GM19395 (cell line): ENCODE data around the gene NTM.
"Not testable (repeated sequence)": the region's sequence is repeated elsewhere in the genome, so short reads cannot be mapped to it uniquely, and the experiment has no call there.

Experiments used
- ATAC-seq: cut with Tn5 transposase; IDR thresholded peaks from one replicate; pipeline ENCODE4 v1.9.1; 2021; ENCODE audit warnings: mild to moderate bottlenecking, moderate library complexity; ENCODE audit not compliant: unreplicated experiment

The NTM gene

GRCh38 chr11:131418189-131418588 lies 47.8 kb downstream of the NTM start:
- ATAC-seq = no peak

- ATAC-seq = no peak
Observed at GRCh38 chr11:131421066-131421855, 50.8 kb downstream of the NTM start.

DNA sequence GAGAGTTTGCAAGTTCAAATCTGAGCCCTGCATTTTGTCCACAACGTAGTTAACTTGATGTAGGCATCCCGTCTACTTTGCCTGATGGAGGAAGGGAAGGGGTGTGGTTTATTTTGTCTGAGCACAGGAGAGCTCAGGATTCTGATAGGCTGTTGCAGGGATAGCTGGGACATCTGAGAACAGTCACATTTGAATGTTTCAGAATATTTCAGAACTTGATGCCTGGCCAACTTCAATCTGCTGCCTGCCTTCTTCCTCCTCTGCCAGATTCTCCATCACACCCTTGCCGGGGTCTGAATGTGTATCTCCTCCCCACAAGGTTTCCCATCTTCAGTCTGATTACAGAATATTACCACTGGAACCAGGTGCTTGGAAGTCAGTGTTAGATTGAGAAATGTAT lies 51.6 kb downstream of the NTM start:
- ATAC-seq = no peak

DNA sequence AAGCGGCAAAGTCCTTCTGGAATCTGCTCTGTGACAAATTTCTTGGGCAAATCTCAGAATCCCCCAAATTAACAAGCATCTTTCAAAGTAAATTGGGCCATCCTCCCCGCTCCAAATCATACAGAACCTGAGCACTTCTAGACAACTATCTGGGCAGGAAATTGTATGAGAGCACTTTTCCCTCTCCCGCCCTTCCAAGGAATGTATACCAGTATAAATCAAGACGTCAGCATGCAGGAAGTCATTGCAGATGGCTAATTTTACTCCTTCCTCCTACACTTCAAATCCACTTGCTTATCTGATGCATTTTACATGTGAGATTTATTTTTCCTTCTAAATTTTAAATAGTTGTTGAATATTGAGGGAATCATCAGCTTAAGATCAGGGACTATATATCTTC lies 52.1 kb downstream of the NTM start:
- ATAC-seq = no peak

DNA sequence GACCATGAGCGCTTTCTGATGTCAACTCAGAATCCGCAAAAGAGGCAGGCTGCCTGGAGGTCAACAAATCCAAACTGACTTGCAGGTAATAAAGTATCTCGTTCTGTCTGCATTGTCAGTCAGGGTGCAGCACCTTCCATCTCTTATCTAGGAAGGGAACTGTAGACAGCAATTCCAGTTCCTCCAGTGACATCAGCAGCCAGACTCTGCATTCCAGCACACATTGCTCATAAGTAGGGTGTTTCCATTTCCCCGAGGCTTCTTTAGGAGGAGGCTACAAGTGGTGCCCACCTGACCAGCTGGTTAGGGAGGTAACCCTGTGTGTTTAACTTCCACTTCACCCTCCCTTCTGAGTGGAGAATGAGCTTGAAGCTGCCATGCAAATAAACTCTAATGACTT lies 53.3 kb downstream of the NTM start:
- ATAC-seq = no peak

GRCh38 chr11:131424257-131424876 lies 54.0 kb downstream of the NTM start:
- ATAC-seq = not testable (repeated sequence)

DNA sequence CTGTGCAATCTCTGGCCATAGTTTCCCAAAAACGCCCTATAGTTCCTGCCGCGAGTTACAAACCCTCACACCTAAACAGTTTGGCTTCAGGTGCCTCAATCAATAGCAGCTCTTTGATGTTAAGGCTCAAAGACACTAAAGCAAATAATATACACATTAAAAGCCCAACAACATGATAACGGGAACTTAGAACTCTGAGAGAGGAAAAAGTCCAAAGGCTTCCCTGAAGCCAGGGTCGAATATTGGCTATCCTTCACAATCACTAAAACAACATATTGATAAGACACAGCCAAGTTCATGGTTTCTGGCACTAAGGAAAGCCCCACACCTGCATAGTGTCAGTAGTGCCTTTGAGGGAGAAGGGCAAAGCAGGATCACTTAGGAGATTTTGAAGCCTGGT lies 54.9 kb downstream of the NTM start:
- ATAC-seq = no peak

GRCh38 chr11:131428853-131429252 lies 58.4 kb downstream of the NTM start:
- ATAC-seq = no peak

GRCh38 chr11:131430473-131431208 lies 60.2 kb downstream of the NTM start:
- ATAC-seq = no peak

- ATAC-seq = no peak
Observed at GRCh38 chr11:131441051-131441810, 70.8 kb downstream of the NTM start.

DNA sequence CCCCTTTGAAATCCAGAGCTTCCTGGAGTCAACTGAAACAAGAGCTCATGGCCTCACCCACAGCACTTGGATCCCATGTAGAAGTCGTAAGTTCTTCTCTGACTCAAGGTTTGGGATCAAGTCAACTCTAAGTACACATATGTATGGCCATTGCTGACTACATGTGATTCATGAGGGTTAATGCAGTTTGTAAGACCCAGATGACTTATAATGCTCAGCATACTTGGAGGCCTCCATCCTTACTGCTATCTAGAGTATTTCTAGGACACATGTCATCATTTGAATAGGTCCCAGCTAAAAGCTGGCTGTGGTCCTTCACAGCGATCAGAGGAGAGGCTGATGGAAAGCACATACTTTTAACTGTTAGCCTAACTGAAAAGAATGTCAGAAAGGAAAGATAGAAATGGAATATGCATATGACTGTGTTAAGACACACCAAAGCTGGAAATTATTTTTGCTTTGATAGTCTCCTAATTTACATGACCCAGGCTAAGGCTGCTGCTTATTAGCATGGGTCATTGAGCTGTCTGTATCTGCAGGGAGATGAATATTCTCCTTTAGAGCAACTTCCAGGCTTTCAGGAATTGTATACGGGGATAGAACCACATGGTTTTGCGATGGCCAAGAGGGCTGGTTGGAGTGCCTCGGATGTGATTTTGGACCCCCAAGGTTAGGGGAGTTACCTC lies 76.3 kb downstream of the NTM start:
- no peak for ATAC-seq

GRCh38 chr11:131447277-131447815 lies 76.9 kb downstream of the NTM start:
- ATAC-seq = no peak

- no peak for ATAC-seq
Observed at GRCh38 chr11:131447898-131448297, 77.5 kb downstream of the NTM start.

- ATAC-seq = no peak
Observed at GRCh38 chr11:131449036-131450019, 78.9 kb downstream of the NTM start.

- ATAC-seq = no peak
Observed at GRCh38 chr11:131454490-131454889, 84.1 kb downstream of the NTM start.

DNA sequence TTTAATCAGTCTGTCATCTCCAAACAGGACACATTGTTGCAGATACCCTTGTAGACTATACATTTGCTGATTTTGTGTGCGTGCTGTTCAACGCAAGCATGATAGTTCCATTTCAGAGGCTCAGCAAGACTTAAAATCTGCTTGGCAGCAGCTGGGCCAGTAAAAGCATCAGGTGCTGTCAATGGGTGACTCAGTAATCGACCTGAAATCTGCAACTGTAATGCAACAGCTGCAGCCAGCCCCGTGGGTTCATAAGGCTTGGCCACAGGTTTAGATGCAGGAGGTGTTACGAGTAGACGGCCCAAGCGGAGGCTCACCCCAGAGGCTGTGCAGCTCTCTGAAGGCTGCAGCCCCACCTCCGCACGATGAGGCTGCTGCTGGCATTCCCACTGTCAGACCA lies 84.6 kb downstream of the NTM start:
- no peak for ATAC-seq

DNA sequence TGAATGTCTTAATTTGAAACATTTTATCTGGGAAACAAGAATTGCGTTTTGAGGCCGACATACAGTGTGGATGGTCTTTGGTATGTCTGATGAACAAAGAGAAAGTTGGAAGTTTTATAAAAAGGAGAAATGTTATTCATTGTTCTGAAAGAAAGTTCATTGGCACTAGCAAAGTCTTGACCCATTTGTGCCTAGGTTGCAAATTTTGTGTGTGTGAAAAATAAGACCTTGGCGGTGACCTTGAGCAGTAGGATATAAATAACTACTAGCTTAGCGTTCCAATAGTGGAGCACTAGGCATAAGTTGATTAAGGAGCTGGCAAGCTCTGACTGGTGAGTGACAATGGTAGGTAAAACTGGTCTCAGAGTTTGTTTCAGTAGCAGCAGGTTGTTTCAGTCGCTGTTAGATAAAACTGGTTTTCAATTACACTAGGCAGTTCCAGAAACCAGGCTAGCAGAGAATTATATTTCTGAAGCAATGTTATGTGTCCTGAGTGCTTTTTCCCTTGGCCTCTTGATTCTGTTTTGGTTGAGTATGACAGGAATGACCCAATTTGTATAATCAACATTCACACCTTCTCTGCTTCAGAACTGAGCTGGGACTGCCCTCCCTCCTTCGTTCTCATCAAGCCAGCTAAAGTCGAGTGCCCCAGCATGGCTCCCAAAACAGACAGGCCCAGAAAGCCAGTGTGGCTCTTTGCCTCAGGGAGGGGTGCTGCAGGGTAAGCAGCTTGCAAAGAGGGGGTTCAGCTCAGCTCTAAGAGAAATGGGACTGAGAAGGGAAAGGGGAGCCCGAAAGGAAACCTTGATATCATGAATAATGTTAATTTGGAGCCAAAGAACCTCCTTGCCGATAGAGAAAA lies 85.7 kb downstream of the NTM start:
- ATAC-seq = no peak

GRCh38 chr11:131457163-131457562 lies 86.7 kb downstream of the NTM start:
- ATAC-seq = no peak
